Myometrial cell (primary cell): ENCODE measurements around the gene SLC15A3. TPM values are rescaled to one million over a fixed set of nuclear protein-coding genes. Genes with fewer than 3 reads are reported as not detected.

Experiments used
- total RNA-seq: library from RNA; depleted of rRNA; stranded (reverse); fragments of >200 nt; gene quantifications from 2 replicates; pipeline ENCODE4 v1.2.3, GENCODE V29; 2015

Gene SLC15A3
- 2.6 and 13.5 TPM in 2 replicates for total RNA-seq

GRCh38 chr11:60951904-60952741 lies at the start of gene SLC15A3:
SLC15A3 (minus strand) TSS chr11:60952176; CDS start chr11:60951551, 625 bp downstream.

GRCh38 chr11:60971520-60971919 lies 19.5 kb upstream of the SLC15A3 start, which contains the start of gene CD6:
CD6 (plus strand) TSS chr11:60971680; CDS start chr11:60971866, 186 bp downstream.

DNA sequence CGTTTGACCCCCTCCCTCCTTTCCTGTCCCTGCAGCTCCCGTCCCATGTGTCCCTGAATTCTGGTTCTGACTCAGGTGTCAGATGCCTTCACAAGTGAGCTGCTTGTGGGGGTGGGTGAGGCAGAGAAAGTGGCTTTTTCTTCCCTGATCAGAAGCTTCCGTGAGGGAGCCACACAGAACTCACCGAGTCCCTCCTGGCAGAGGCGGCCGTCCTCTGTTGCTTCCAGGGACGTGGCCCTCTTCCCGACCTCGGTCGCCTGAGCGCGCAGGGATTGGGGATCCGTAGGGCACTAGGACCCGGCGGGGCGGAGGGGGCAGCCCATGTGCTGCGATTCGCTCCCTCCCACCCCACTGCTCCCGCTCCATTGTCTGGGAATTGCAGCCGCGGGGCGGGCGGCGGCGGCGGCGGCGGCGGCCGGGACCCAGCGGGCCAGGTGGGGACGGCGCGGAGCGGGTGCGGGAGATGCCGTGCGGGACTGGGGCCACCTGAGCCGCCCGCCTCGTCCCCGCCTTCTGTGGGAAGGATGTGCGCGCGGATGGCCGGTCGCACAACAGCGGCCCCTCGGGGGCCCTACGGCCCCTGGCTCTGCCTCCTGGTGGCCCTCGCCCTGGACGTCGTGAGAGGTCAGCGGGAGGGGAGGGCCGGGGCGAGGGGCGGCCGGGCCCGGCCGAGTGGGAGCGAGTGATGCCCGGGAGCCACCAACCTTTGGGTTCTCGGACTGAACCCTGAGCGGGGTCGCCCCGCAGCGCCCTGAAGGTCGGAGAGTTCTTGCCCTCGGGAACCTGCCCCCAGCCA lies 27.7 kb downstream of the SLC15A3 start, which contains the start of gene TMEM132A:
TMEM132A (plus strand) TSS at position 351 of the 796 bp plus-strand sequence; CDS start at position 525, 174 bp downstream.

DNA sequence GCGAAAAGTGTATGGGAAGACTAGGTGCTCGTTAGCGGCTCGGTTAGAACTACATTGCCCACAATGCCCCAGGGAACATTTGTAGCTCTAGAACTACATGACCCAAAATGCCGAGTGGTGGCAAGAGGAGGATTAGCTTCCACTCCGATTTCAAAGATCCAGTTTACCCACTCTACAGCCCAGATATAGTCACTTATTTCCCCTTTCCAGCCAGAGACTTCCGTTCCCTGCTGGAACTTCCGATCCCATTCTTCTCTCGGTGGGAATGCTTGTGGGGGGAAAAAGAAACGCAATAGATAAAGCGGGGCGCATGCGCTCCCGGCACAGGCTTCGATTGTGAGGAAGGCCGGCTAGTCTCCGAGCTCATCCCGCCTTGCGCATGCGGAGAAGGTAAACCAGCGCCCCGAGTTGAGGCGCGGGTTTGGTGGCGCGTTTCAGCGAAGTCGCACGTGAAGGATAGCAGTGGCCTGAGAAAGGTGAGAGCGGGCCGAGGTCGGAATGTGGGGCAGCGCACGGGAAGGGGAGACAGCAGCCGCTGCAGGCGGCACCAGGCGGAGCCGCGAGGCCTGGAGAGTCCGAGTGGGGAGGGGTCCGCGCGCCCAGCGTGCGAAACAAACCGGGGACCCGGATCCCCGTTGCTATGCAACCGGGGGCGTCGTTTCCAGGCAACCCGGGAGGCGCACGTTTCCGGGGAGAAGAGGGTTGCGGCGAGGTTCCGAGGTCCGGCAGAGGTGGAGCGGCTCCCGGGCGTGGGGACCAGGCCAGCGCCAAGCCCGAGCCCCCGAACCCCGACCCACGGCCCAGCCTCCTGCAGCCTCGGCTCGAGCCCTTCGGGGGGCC lies 38.0 kb downstream of the SLC15A3 start, which contains the start of gene TMEM109:
TMEM109 (plus strand) TSS at position 366 of the 840 bp plus-strand sequence. CDS start 5,536 bp downstream, outside the sequence.

DNA sequence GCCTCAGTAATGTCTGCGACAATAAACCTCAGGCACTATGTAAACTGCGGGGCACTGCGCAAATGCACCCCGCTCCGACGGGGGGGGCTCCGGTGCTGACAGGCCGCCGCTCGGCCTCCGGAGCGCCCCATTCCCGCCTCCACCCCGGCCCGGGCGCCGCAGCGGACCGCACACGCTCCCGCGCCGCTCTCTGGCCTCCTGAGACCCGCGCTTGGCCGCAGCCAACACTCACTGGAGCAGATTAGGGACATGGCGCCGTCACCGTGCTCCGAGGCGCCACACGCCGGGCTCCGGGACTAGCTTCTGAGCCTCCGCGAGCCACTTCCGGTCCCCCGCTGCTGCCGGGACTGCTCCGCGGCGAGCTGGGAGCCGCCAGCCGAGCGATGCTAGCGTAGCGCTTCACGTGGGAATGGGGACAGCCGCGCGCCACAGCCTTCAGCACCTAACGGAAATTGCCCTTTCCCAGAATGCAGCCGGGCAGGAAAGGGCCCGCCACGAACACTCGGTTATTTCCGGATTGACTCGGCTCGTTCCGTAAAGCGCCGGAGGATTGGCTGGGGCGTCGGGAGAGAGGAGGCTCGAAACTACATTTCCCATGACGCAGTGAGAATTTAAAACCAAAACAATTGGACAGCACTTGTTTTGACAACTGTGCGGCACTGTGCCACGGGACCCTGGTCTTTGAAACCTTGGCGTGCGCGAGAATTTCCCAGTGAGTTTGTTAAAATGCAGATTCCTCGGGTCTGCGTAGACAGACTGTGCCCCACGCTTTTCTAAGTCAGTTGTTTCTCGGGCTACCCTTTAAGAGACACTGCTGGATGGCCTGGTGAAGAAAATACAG lies 45.6 kb downstream of the SLC15A3 start, which contains the start of gene PRPF19:
PRPF19 (minus strand) TSS at position 454 of the 841 bp plus-strand sequence; CDS start at position 251, 203 bp downstream.

Other genes with a start within 250 kb of the SLC15A3 start
- not detected in 2 replicates for gene MS4A18, start 227.5 kb downstream of the SLC15A3 start, total RNA-seq
- gene MS4A15, start 195.3 kb downstream of the SLC15A3 start, total RNA-seq, result not detected in 2 replicates
- gene MS4A10, start 166.8 kb downstream of the SLC15A3 start, total RNA-seq, result not detected in 2 replicates
- 16.4 and 23.4 TPM in 2 replicates for gene CCDC86, start 110.1 kb downstream of the SLC15A3 start, total RNA-seq
- gene PTGDR2, start 96.2 kb downstream of the SLC15A3 start, total RNA-seq, result not detected in 2 replicates
- gene ZP1, start 84.6 kb downstream of the SLC15A3 start, total RNA-seq, result 0.89 TPM in 1 of 2 replicates, not detected in the other
- gene PRPF19, start 45.6 kb downstream of the SLC15A3 start, total RNA-seq, result 88.6 and 89.9 TPM in 2 replicates
- 44.1 and 54.8 TPM in 2 replicates for gene TMEM109, start 38.0 kb downstream of the SLC15A3 start, total RNA-seq
- gene TMEM132A, start 27.7 kb downstream of the SLC15A3 start, total RNA-seq, result 20.6 and 22.2 TPM in 2 replicates
- not detected in 2 replicates for gene CD6, start 19.5 kb upstream of the SLC15A3 start, total RNA-seq
- not detected in 2 replicates for gene CD5, start 150.3 kb upstream of the SLC15A3 start, total RNA-seq
- gene VPS37C, start 209.2 kb upstream of the SLC15A3 start, total RNA-seq, result 14.5 and 21.0 TPM in 2 replicates